Fibroblast of peridontal ligament (primary cell): Measurements from ENCODE around the gene DNAAF8.
"Not testable (repeated sequence)": the region's sequence is repeated elsewhere in the genome, so short reads cannot be mapped to it uniquely, and the experiment has no call there.

Experiments used
- DNase-seq: peaks from one replicate; pipeline ENCODE4 v3.0.0-alpha.2; 2010; ENCODE audit errors: extremely low read depth

Gene DNAAF8

GRCh38 chr16:4723071-4723767 lies 11.1 kb upstream of the DNAAF8 start:
- no peak for DNase-seq

GRCh38 chr16:4724661-4725270 lies 9.6 kb upstream of the DNAAF8 start:
- no peak for DNase-seq

GRCh38 chr16:4726616-4727015 lies 7.7 kb upstream of the DNAAF8 start:
- no peak for DNase-seq

GRCh38 chr16:4728676-4729075 lies 5.7 kb upstream of the DNAAF8 start:
- DNase-seq = no peak

GRCh38 chr16:4729876-4730275 lies 4.5 kb upstream of the DNAAF8 start:
- no peak for DNase-seq

- no peak for DNase-seq
Measured at GRCh38 chr16:4733211-4733742, 1.1 kb upstream of the DNAAF8 start.

- DNase-seq = no peak
Measured at GRCh38 chr16:4733747-4734062, 632 bp upstream of the DNAAF8 start.

GRCh38 chr16:4734730-4735535 lies 596 bp downstream of the DNAAF8 start:
- DNase-seq = peak; percentile 74

GRCh38 chr16:4736546-4736945 lies 2.2 kb downstream of the DNAAF8 start:
- no peak for DNase-seq

- no peak for DNase-seq
Measured at GRCh38 chr16:4737545-4737944, 3.2 kb downstream of the DNAAF8 start.

GRCh38 chr16:4738370-4738769 lies 4.0 kb downstream of the DNAAF8 start:
- DNase-seq = not testable (repeated sequence)

- DNase-seq = no peak
Measured at GRCh38 chr16:4743226-4743878, 9.0 kb downstream of the DNAAF8 start.

GRCh38 chr16:4744555-4745273 lies 10.4 kb downstream of the DNAAF8 start:
- DNase-seq = no peak

GRCh38 chr16:4745274-4745569 lies 10.9 kb downstream of the DNAAF8 start:
- no peak for DNase-seq

GRCh38 chr16:4746215-4746614 lies 11.9 kb downstream of the DNAAF8 start:
- no peak for DNase-seq

- DNase-seq = peak; percentile 34
Measured at GRCh38 chr16:4746991-4747574, 12.7 kb downstream of the DNAAF8 start.

- DNase-seq = no peak
Measured at GRCh38 chr16:4747906-4748681, 13.8 kb downstream of the DNAAF8 start.

GRCh38 chr16:4748682-4749411 lies 14.5 kb downstream of the DNAAF8 start:
- no peak for DNase-seq

GRCh38 chr16:4749700-4750257 lies 15.4 kb downstream of the DNAAF8 start:
- no peak for DNase-seq

GRCh38 chr16:4750896-4751295 lies 16.6 kb downstream of the DNAAF8 start:
- no peak for DNase-seq
